ENCODE data around the gene IER2. TPM values are rescaled to one million over a fixed set of nuclear protein-coding genes. Genes with fewer than 3 reads are reported as not detected.
"Not testable (repeated sequence)": the region's sequence is repeated elsewhere in the genome, so short reads cannot be mapped to it uniquely, and the experiment has no call there.

Gene IER2
- total RNA-seq, 1 donor from 2014 or later = 115 TPM

DNA sequence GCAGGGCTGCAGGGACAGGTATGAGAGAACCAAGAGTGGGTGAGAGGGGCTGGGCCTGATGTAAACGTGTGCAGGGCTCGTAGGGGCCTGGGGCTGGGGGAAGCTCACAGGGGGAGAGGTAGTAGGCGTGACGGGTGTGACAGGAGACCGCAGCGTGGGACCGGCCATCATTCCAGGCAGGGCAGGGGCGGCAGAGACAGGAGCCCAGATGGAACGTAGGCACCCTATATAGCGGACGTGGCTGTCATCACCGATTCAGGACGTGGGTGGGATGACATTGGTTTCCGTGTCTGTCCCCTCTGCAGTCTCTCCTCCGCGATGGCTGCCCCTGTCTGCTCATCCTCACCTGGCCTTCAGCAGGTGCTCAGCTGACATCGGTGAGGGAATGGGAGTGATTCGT lies 48.4 kb downstream of the IER2 start:
- DNase-seq (ENCODE audit: low spot score) = no peak
- Mint-ChIP-seq H3K9me3 (ENCODE audit: unreplicated experiment) (no peaks in the 10 kb centered on the region), H3K27ac (ENCODE audit: unreplicated experiment) (no peak overlapping the region), H3K27me3 (ENCODE audit: unreplicated experiment) (peaks cover 3% of the 10 kb centered on the region), H3K36me3 (ENCODE audit: low read depth, unreplicated experiment) (no peaks in the 10 kb centered on the region), H3K4me1 (ENCODE audit: unreplicated experiment) (no peaks in the 10 kb centered on the region), H3K4me3 (ENCODE audit: unreplicated experiment) (no peak overlapping the region)
- no peak for TF ChIP-seq CTCF (IDR thresholded peaks at IDR 0.05; ENCODE audit: unreplicated experiment)

GRCh38 chr19:13202112-13202511 lies 51.9 kb downstream of the IER2 start:
- not testable (repeated sequence) for H3K4me1 Mint-ChIP-seq (ENCODE audit: unreplicated experiment); H3K27ac Mint-ChIP-seq (ENCODE audit: unreplicated experiment); H3K36me3 Mint-ChIP-seq (ENCODE audit: low read depth, unreplicated experiment); DNase-seq (ENCODE audit: low spot score); H3K27me3 Mint-ChIP-seq (ENCODE audit: unreplicated experiment); H3K9me3 Mint-ChIP-seq (ENCODE audit: unreplicated experiment); H3K4me3 Mint-ChIP-seq (ENCODE audit: unreplicated experiment)

Other genes starting within 250 kb of the IER2 start
- gene SYCE2, start 231.1 kb upstream of the IER2 start, total RNA-seq (ENCODE audit: unreplicated experiment) = not detected
- gene FARSA, start 216.7 kb upstream of the IER2 start, total RNA-seq (ENCODE audit: unreplicated experiment) = 45.8 TPM
- 963 TPM for gene CALR, start 211.8 kb upstream of the IER2 start, total RNA-seq (ENCODE audit: unreplicated experiment)
- gene RAD23A, start 204.5 kb upstream of the IER2 start, total RNA-seq (ENCODE audit: unreplicated experiment) = 44.7 TPM
- gene GADD45GIP1, start 193.2 kb upstream of the IER2 start, total RNA-seq (ENCODE audit: unreplicated experiment) = 20.8 TPM
- 0.69 TPM for gene DAND5, start 180.8 kb upstream of the IER2 start, total RNA-seq (ENCODE audit: unreplicated experiment)
- gene NFIX, start 154.9 kb upstream of the IER2 start, total RNA-seq (ENCODE audit: unreplicated experiment) = 9.9 TPM
- 68.6 TPM for gene LYL1, start 47.6 kb upstream of the IER2 start, total RNA-seq (ENCODE audit: unreplicated experiment)
- gene TRMT1, start 33.7 kb upstream of the IER2 start, total RNA-seq (ENCODE audit: unreplicated experiment) = 54.2 TPM
- 112 TPM for gene NACC1, start 32.1 kb upstream of the IER2 start, total RNA-seq (ENCODE audit: unreplicated experiment)
- 31.8 TPM for gene STX10, start within 50 bp of the IER2 start, total RNA-seq (ENCODE audit: unreplicated experiment)

All from endothelial cell (in vitro differentiated cells).